Lung (tissue), 13 donors: ENCODE results near the gene RNU6-9. TPM values are rescaled to one million over a fixed set of nuclear protein-coding genes. Genes with fewer than 3 reads are reported as not detected.

Experiments used
- ATAC-seq: fragments of 200-7000 bp; cut with Tn5 transposase; one replicate; pipeline ENCODE4 v1.9.1; 2020; ENCODE audit warnings: moderate number of reproducible peaks; ENCODE audit not compliant: insufficient read depth, low FRiP score
- DNase-seq, 3 donors: peaks; one replicate each; pipeline ENCODE4 v3.0.0-alpha.2; 2013 to 2017
- H3K27ac ChIP-seq, 2 donors: one replicate each; pipeline ENCODE4 v1.5.1; 2013; ENCODE audit warnings: mild to moderate bottlenecking in 2 of 2, moderate library complexity in 2 of 2, control low read depth in 1 of 2, inconsistent platforms in 1 of 2, low read depth in 1 of 2, low read length in 1 of 2
- H3K27me3 ChIP-seq, 3 donors: one replicate each; pipeline ENCODE4 v1.5.1; 2013; ENCODE audit warnings: low read length in 2 of 3; ENCODE audit not compliant: control insufficient read depth in 3 of 3, insufficient read depth in 3 of 3
- H3K36me3 ChIP-seq, 4 donors: one replicate each; pipeline ENCODE4 v1.5.1; 2013; ENCODE audit warnings: low read length in 4 of 4, mild to moderate bottlenecking in 1 of 4, moderate library complexity in 1 of 4; ENCODE audit not compliant: control insufficient read depth in 4 of 4, insufficient read depth in 4 of 4
- H3K4me1 ChIP-seq, 5 donors: one replicate each; pipeline ENCODE4 v1.5.1; 2013; ENCODE audit warnings: low read length in 5 of 5, mild to moderate bottlenecking in 2 of 5, moderate library complexity in 1 of 5; ENCODE audit not compliant: control insufficient read depth in 5 of 5, insufficient read depth in 5 of 5
- H3K4me3 ChIP-seq: one replicate; pipeline ENCODE4 v1.5.1; 2013; ENCODE audit warnings: mild to moderate bottlenecking, control low read depth, moderate library complexity
- H3K9ac ChIP-seq, 2 donors: one replicate each; pipeline ENCODE4 v1.5.1; 2013; ENCODE audit warnings: low read length in 2 of 2, control low read depth in 1 of 2; ENCODE audit not compliant: insufficient read depth in 1 of 2
- H3K9me3 ChIP-seq, 4 donors: one replicate each; pipeline ENCODE4 v1.5.1; 2013; ENCODE audit warnings: low read length in 3 of 4, mild to moderate bottlenecking in 1 of 4, moderate library complexity in 1 of 4; ENCODE audit not compliant: control insufficient read depth in 4 of 4, insufficient read depth in 3 of 4
- WGBS, 2 donors: extraction: QIAGEN DNeasy Blood & Tissue Kit; methylation state at CpG; one replicate each; pipeline ENCODE4 v1.1.7; 2013; 5-methylcytosine and 5-hydroxymethylcytosine counted together
- polyA plus RNA-seq, 2 donors: library from polyadenylated mRNA; stranded (reverse); fragments of 200-250 nt; gene quantifications; one replicate each; pipeline ENCODE4 v1.2.1, GENCODE V29; 2013
- small RNA-seq: library from RNA; depleted of rRNA; stranded (forward); fragments of <200 nt; gene quantifications from one replicate; pipeline ENCODE3, GENCODE V24; 2014; ENCODE audit warnings: low replicate concordance
- total RNA-seq, 2 donors: library from RNA; depleted of rRNA in 1 of 2; stranded (reverse); fragments of >200 nt in 1 of 2; gene quantifications; one replicate each; pipeline ENCODE4 v1.2.1, GENCODE V29; 2014 to 2021
- TF ChIP-seq, protein P1 (sequence below): IDR thresholded peaks from 2 replicates; pipeline ENCODE4 v1.5.1; 2012; ENCODE audit warnings: mild to moderate bottlenecking; ENCODE audit errors: control extremely low read depth, extremely low read depth
- donor health status: control.
- donor health status: control.
- donor health status: Bipolar disorder and iron deficiency.
- donor health status: healthy.
- donor health status: DM: yes; HTN: yes; CAD: no.

Gene RNU6-9
- total and polyA plus RNA-seq, 4 donors = not detected

DNA sequence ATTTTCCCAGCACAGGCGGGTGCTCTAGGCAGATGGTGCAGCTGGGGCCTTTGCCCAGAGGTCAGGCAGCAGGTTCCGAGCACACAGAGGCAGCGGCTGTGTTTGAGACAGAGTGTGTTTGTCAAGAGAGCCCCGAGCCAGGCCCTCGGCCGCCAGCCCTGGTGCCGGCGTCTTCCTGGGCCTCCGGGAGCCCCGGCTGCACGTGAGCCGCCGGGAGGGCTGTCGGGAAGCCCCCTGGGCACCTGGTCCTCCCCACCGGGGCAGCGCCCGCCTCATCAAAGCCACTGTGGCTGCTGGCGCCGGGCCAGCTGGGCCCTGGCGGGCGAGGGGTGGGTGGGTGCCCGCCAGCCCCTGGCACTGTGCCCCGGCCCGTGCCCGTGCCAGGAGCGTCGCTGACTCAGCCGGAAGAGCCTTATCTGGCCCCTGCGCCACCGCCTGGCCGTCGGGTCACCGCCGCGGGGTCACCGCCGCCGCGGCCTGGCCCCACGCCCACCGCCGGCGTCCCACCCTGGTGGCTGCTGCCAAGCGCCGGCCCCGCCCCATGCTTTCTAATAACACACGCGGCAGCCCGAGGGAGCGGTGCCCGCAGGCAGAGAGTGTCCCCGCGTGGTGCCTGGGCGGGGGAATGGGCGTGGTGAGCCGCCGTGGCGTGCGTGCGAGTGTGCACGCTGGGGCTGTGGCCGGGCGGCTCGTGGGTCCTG lies 47.5 kb downstream of the RNU6-9 start:
- no peak overlapping the region for H3K4me3 ChIP-seq
- peak overlapping the region in 1 of 2 donors; percentile 9 for H3K9ac ChIP-seq
- H3K36me3 ChIP-seq = peaks cover 0 to 20% (median 8%) of the 10 kb centered on the region in 4 donors
- H3K9me3 ChIP-seq = peaks cover 0 to 2% (median 0%) of the 10 kb centered on the region in 4 donors
- ATAC-seq = peak; percentile 85
- peak in 2 of 3 donors; percentile 48 to 70 for DNase-seq
- TF ChIP-seq, protein P1, sequence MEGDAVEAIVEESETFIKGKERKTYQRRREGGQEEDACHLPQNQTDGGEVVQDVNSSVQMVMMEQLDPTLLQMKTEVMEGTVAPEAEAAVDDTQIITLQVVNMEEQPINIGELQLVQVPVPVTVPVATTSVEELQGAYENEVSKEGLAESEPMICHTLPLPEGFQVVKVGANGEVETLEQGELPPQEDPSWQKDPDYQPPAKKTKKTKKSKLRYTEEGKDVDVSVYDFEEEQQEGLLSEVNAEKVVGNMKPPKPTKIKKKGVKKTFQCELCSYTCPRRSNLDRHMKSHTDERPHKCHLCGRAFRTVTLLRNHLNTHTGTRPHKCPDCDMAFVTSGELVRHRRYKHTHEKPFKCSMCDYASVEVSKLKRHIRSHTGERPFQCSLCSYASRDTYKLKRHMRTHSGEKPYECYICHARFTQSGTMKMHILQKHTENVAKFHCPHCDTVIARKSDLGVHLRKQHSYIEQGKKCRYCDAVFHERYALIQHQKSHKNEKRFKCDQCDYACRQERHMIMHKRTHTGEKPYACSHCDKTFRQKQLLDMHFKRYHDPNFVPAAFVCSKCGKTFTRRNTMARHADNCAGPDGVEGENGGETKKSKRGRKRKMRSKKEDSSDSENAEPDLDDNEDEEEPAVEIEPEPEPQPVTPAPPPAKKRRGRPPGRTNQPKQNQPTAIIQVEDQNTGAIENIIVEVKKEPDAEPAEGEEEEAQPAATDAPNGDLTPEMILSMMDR = no peak
- H3K4me1 ChIP-seq = peaks cover 0 to 33% (median 16%) of the 10 kb centered on the region in 5 donors
- H3K27ac ChIP-seq = peak overlapping the region; percentile 73 to 85
- WGBS, 2 donors = 4 to 8% methylated on average over 41 to 64 of the region's 64 CpGs
- H3K27me3 ChIP-seq = no peaks in the 10 kb centered on the region

DNA sequence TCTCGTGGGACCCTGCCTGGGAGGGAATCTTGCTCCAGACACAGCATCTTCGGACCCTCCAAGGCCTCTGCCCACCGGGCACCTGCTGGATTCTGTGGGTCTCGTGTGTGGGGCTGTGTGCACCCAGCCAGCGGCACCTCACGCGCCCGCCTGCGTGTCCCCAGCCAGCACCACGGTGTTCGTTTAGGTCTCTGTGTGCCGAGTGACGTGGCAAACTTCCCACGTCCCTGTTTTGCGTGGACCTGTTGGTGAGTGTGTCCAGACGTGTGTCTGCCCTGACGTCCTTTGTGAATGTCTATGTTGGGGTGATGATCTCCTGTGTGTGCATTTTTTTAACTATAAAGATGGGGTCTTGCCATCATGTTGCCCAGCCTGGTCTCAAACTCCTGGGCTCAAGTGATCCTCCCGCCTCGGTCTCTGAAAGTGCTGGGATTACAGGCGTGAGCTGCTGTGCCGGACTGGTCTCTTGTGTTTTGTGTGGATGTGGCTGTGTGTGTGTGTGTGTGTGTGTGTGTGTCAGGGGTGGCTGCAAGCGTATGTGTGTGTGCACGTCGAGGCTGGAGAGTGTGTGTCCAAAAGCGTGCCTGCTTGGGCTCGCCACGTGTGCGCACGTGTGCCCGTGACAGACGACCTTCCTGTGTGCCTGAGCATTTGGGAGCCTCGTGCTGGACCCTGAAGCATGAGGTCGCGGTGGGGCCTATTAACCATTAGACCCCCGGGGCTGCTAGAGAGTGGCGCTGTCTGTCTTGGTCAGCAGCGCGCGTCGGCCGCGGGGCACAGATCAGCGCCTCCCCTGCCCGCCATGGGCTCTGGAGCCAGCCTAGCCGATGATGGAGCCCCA lies 48.2 kb downstream of the RNU6-9 start:
- DNase-seq (no peak), ATAC-seq (no peak)
- no peak overlapping the region for H3K4me3 ChIP-seq
- H3K27ac ChIP-seq = peak overlapping the region in 1 of 2 donors; percentile 85
- no peaks in the 10 kb centered on the region for H3K27me3 ChIP-seq
- H3K4me1 ChIP-seq = peaks cover 0 to 35% (median 16%) of the 10 kb centered on the region in 5 donors
- H3K9ac ChIP-seq = no peak overlapping the region
- WGBS, 2 donors = 63 to 73% methylated on average over 44 to 45 of the region's 45 CpGs
- peaks cover 0 to 2% (median 0%) of the 10 kb centered on the region in 4 donors for H3K9me3 ChIP-seq
- peaks cover 0 to 20% (median 8%) of the 10 kb centered on the region in 4 donors for H3K36me3 ChIP-seq
- TF ChIP-seq, protein P1 = no peak

DNA sequence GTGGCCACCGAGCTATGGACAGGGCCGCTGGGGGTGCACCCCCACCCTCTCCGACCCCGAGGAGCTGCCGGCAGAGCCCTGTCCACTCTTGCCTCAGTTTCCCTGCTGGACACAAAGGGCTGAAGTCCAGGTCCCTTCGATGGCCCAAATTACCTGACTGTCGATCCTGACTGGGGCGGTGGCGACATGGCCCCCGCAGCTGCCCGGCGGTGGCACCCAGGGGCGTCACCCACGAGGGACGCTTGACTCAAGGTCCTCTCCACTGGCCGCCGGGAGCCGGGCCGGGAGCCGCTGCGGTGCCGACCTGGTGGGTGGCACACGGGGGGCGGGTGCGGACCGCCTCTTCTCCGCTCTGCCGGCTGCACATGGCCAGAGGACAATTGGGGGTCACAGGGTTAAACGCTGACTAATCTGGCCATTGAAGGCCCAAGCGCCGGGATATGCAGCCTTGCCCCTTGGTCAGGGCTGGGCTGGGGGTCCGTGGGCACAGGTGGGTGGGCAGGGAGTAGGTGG lies 48.9 kb downstream of the RNU6-9 start:
- Histone ChIP-seq H3K4me3 (no peak overlapping the region), H3K4me1 (peaks cover 0 to 35% (median 16%) of the 10 kb centered on the region in 5 donors), H3K36me3 (peaks cover 0 to 19% (median 8%) of the 10 kb centered on the region in 4 donors), H3K9me3 (peaks cover 0 to 2% (median 0%) of the 10 kb centered on the region in 4 donors), H3K27ac (no peak overlapping the region), H3K27me3 (no peaks in the 10 kb centered on the region), H3K9ac (no peak overlapping the region)
- WGBS, 2 donors = 95 to 96% methylated on average over 32 of the region's 32 CpGs
- TF ChIP-seq, protein P1 = no peak
- ATAC-seq = no peak
- no peak for DNase-seq

Small RNA genes lying within 50 kb of the gene (small RNA-seq; reads per million reads assigned to genes)
- gene RNU6-9 = 0.15 reads per million

Other genes with a start within 250 kb of the RNU6-9 start
- 10 to 100 TPM; 18.1 to 46.2 TPM for gene RNF126, start 230.3 kb upstream of the RNU6-9 start, total RNA-seq
- 10 to 100 TPM; 32.2 to 41.9 TPM for gene RNF126, start 230.3 kb upstream of the RNU6-9 start, polyA plus RNA-seq
- 100 to 1,000 TPM in 1 of 2 donors, 10 to 100 TPM in 1; 15.1 to 120 TPM for gene FSTL3, start 217.1 kb upstream of the RNU6-9 start, total RNA-seq
- 100 to 1,000 TPM; 109 to 172 TPM for gene FSTL3, start 217.1 kb upstream of the RNU6-9 start, polyA plus RNA-seq
- gene PRSS57, start 198.0 kb upstream of the RNU6-9 start, total RNA-seq = 1 to 10 TPM in 1 of 2 donors, not detected in 1; 2.0 TPM
- gene PRSS57, start 198.0 kb upstream of the RNU6-9 start, polyA plus RNA-seq = under 1 TPM; 0.10 to 0.60 TPM
- 10 to 100 TPM; 33.5 to 45.7 TPM for gene PALM, start 184.5 kb upstream of the RNU6-9 start, total RNA-seq
- gene PALM, start 184.5 kb upstream of the RNU6-9 start, polyA plus RNA-seq = 10 to 100 TPM; 16.2 to 22.7 TPM
- 10 to 100 TPM; 14.9 to 23.6 TPM for gene MISP, start 142.4 kb upstream of the RNU6-9 start, total RNA-seq
- 10 to 100 TPM; 20.5 to 23.7 TPM for gene MISP, start 142.4 kb upstream of the RNU6-9 start, polyA plus RNA-seq
- gene PTBP1, start 96.0 kb upstream of the RNU6-9 start, total RNA-seq = 100 to 1,000 TPM; 256 to 321 TPM
- gene PTBP1, start 96.0 kb upstream of the RNU6-9 start, polyA plus RNA-seq = 100 to 1,000 TPM; 112 to 150 TPM
- gene PLPPR3, start 71.5 kb upstream of the RNU6-9 start, total RNA-seq = 10 to 100 TPM in 1 of 2 donors, 1 to 10 TPM in 1; 8.1 to 14.1 TPM
- gene PLPPR3, start 71.5 kb upstream of the RNU6-9 start, polyA plus RNA-seq = 1 to 10 TPM in 1 of 2 donors, under 1 TPM in 1; 0.91 to 4.2 TPM
- gene AZU1, start 65.6 kb upstream of the RNU6-9 start, total RNA-seq = 1 to 10 TPM; 2.1 to 9.8 TPM
- 1 to 10 TPM; 2.0 to 6.7 TPM for gene AZU1, start 65.6 kb upstream of the RNU6-9 start, polyA plus RNA-seq
- gene PRTN3, start 52.5 kb upstream of the RNU6-9 start, total RNA-seq = 10 to 100 TPM in 1 of 2 donors, under 1 TPM in 1; 0.58 to 23.3 TPM
- 10 to 100 TPM in 1 of 2 donors, under 1 TPM in 1; 0.85 to 18.5 TPM for gene PRTN3, start 52.5 kb upstream of the RNU6-9 start, polyA plus RNA-seq
- 10 to 100 TPM in 1 of 2 donors, 1 to 10 TPM in 1; 1.4 to 16.6 TPM for gene ELANE, start 41.2 kb upstream of the RNU6-9 start, total RNA-seq
- 10 to 100 TPM in 1 of 2 donors, 1 to 10 TPM in 1; 2.0 to 21.0 TPM for gene ELANE, start 41.2 kb upstream of the RNU6-9 start, polyA plus RNA-seq
- gene CFD, start 33.8 kb upstream of the RNU6-9 start, total RNA-seq = 100 to 1,000 TPM in 1 of 2 donors, 10 to 100 TPM in 1; 90.8 to 185 TPM
- gene CFD, start 33.8 kb upstream of the RNU6-9 start, polyA plus RNA-seq = 100 to 1,000 TPM in 1 of 2 donors, 10 to 100 TPM in 1; 97.2 to 227 TPM
- 10 to 100 TPM; 38.7 to 59.7 TPM for gene MED16, start 297 bp upstream of the RNU6-9 start, total RNA-seq
- gene MED16, start 297 bp upstream of the RNU6-9 start, polyA plus RNA-seq = 10 to 100 TPM; 44.8 to 72.3 TPM
- gene R3HDM4, start 19.7 kb downstream of the RNU6-9 start, total RNA-seq = 10 to 100 TPM; 31.6 to 69.2 TPM
- 100 to 1,000 TPM in 1 of 2 donors, 10 to 100 TPM in 1; 86.1 to 139 TPM for gene R3HDM4, start 19.7 kb downstream of the RNU6-9 start, polyA plus RNA-seq
- under 1 TPM in 1 of 2 donors, not detected in 1; 0.21 TPM for gene KISS1R, start 23.8 kb downstream of the RNU6-9 start, total RNA-seq
- under 1 TPM in 1 of 2 donors, not detected in 1; 0.13 TPM for gene KISS1R, start 23.8 kb downstream of the RNU6-9 start, polyA plus RNA-seq
- 10 to 100 TPM; 22.6 to 29.7 TPM for gene ARID3A, start 32.6 kb downstream of the RNU6-9 start, total RNA-seq
- 10 to 100 TPM in 1 of 2 donors, 1 to 10 TPM in 1; 7.7 to 17.0 TPM for gene ARID3A, start 32.6 kb downstream of the RNU6-9 start, polyA plus RNA-seq
- 10 to 100 TPM; 36.6 to 60.2 TPM for gene WDR18, start 90.9 kb downstream of the RNU6-9 start, total RNA-seq
- 10 to 100 TPM; 43.4 to 48.0 TPM for gene WDR18, start 90.9 kb downstream of the RNU6-9 start, polyA plus RNA-seq
- 10 to 100 TPM in 1 of 2 donors, 1 to 10 TPM in 1; 2.6 to 11.6 TPM for gene GRIN3B, start 106.9 kb downstream of the RNU6-9 start, total RNA-seq
- 1 to 10 TPM; 1.3 to 2.3 TPM for gene GRIN3B, start 106.9 kb downstream of the RNU6-9 start, polyA plus RNA-seq
- 100 to 1,000 TPM in 1 of 2 donors, 10 to 100 TPM in 1; 61.1 to 195 TPM for gene TMEM259, start 127.6 kb downstream of the RNU6-9 start, total RNA-seq
- gene TMEM259, start 127.6 kb downstream of the RNU6-9 start, polyA plus RNA-seq = 100 to 1,000 TPM; 194 to 262 TPM
- gene RNU6-2, start 128.0 kb downstream of the RNU6-9 start, total RNA-seq = not detected
- gene RNU6-2, start 128.0 kb downstream of the RNU6-9 start, polyA plus RNA-seq = not detected
- gene CNN2, start 133.1 kb downstream of the RNU6-9 start, total RNA-seq = 100 to 1,000 TPM; 161 to 236 TPM
- gene CNN2, start 133.1 kb downstream of the RNU6-9 start, polyA plus RNA-seq = 100 to 1,000 TPM; 162 to 198 TPM
- 10 to 100 TPM; 20.1 to 50.0 TPM for gene ABCA7, start 146.6 kb downstream of the RNU6-9 start, total RNA-seq
- 10 to 100 TPM; 33.5 to 54.4 TPM for gene ABCA7, start 146.6 kb downstream of the RNU6-9 start, polyA plus RNA-seq
- 10 to 100 TPM; 23.8 to 86.4 TPM for gene ARHGAP45, start 173.7 kb downstream of the RNU6-9 start, total RNA-seq
- gene ARHGAP45, start 173.7 kb downstream of the RNU6-9 start, polyA plus RNA-seq = 100 to 1,000 TPM in 1 of 2 donors, 10 to 100 TPM in 1; 75.4 to 117 TPM
- gene POLR2E, start 201.9 kb downstream of the RNU6-9 start, total RNA-seq = 100 to 1,000 TPM in 1 of 2 donors, 10 to 100 TPM in 1; 78.4 to 188 TPM
- gene POLR2E, start 201.9 kb downstream of the RNU6-9 start, polyA plus RNA-seq = 100 to 1,000 TPM; 120 to 196 TPM
- gene GPX4, start 210.5 kb downstream of the RNU6-9 start, total RNA-seq = 100 to 1,000 TPM in 1 of 2 donors, 10 to 100 TPM in 1; 91.6 to 365 TPM
- 1,000 to 10,000 TPM in 1 of 2 donors, 100 to 1,000 TPM in 1; 566 to 1,031 TPM for gene GPX4, start 210.5 kb downstream of the RNU6-9 start, polyA plus RNA-seq